Measurements from ENCODE around the gene PTK6.
"Not testable (repeated sequence)": the region's sequence is repeated elsewhere in the genome, so short reads cannot be mapped to it uniquely, and the experiment has no call there.

The PTK6 gene

GRCh38 chr20:63483834-63484233, 53.3 kb downstream of the PTK6 start:
- no peak overlapping the region for H3K4me3 ChIP-seq (ENCODE audit: low read depth, low read length)

- no peak overlapping the region for H3K4me3 ChIP-seq (ENCODE audit: low read depth, low read length)
These were observed 55.1 kb downstream of the PTK6 start for GRCh38 chr20:63482021-63482587.

GRCh38 chr20:63481503-63481902, 55.7 kb downstream of the PTK6 start:
- H3K4me3 ChIP-seq (ENCODE audit: low read depth, low read length) = no peak overlapping the region

- not testable (repeated sequence) for H3K4me3 ChIP-seq (ENCODE audit: low read depth, low read length)
These were observed 57.3 kb downstream of the PTK6 start for GRCh38 chr20:63479695-63480419.

- no peak overlapping the region for H3K4me3 ChIP-seq (ENCODE audit: low read depth, low read length)
These were observed 58.6 kb downstream of the PTK6 start for GRCh38 chr20:63478346-63479302.

Measured in iPS-11a (cell line).